H1 (cell line): ENCODE data around the gene TFF1. TPM values are rescaled to one million over a fixed set of nuclear protein-coding genes. Genes with fewer than 3 reads are reported as not detected.

ENCODE experiments used
- CTCF ChIA-PET: fragments of 300-600 bp; sonication (Branson Sonifier 250); formaldehyde crosslinking; loops from one replicate; lab custom pipeline; 2021; ENCODE audit not compliant: partially characterized antibody; lab: Charles Lee
- POLR2A ChIA-PET: fragments of 300-600 bp; sonication (Branson Sonifier 250); formaldehyde crosslinking; loops from one replicate; lab custom pipeline; 2021; ENCODE audit warnings: inconsistent platforms; ENCODE audit not compliant: partially characterized antibody; lab: Charles Lee
- DNase-seq, 2 experiments: peaks; one replicate each; pipeline versions ENCODE4 v3.0.0 to v3.0.0-alpha.2; 2010 to 2022; ENCODE audit warnings: low spot score in 2 of 2, low read depth in 1 of 2, mixed read lengths in 1 of 2
- FAIRE-seq: peaks from 2 replicates; lab custom pipeline; 2011; peaks lifted over from hg19 to GRCh38; lab: Jason Lieb, UNC
- H2AFZ ChIP-seq: 2 replicates; pipeline ENCODE4 v1.8.1; 2012; ENCODE audit warnings: low read length, inconsistent platforms
- H2AK5ac ChIP-seq: 2 replicates; pipeline ENCODE4 v1.6.1; 2013; ENCODE audit warnings: low read depth, low read length
- H2BK120ac ChIP-seq: replicated peaks from 2 replicates; pipeline ENCODE3; 2013; ENCODE audit warnings: low read depth, low read length, inconsistent platforms
- H2BK12ac ChIP-seq: 2 replicates; pipeline ENCODE4 v1.6.1; 2013; ENCODE audit warnings: low read depth, low read length
- H2BK15ac ChIP-seq: 2 replicates; pipeline ENCODE4 v1.6.1; 2013; ENCODE audit warnings: low read length
- H2BK20ac ChIP-seq: 2 replicates; pipeline ENCODE4 v1.6.1; 2013; ENCODE audit warnings: low read length
- H2BK5ac ChIP-seq: 2 replicates; pipeline ENCODE4 v1.6.1; 2013; ENCODE audit warnings: low read depth, low read length
- H3K14ac ChIP-seq: 2 replicates; pipeline ENCODE4 v1.6.1; 2013; ENCODE audit warnings: inconsistent platforms; ENCODE audit not compliant: insufficient read length
- H3K18ac ChIP-seq: 2 replicates; pipeline ENCODE4 v1.6.1; 2013; ENCODE audit warnings: low read length; ENCODE audit errors: extremely low read depth
- H3K23ac ChIP-seq: 2 replicates; pipeline ENCODE4 v1.6.1; 2013; ENCODE audit warnings: inconsistent platforms; ENCODE audit not compliant: insufficient read length
- H3K23me2 ChIP-seq: 2 replicates; pipeline ENCODE4 v1.6.1; 2013; ENCODE audit warnings: low read depth, low read length
- H3K27ac ChIP-seq: 2 replicates; pipeline ENCODE4 v1.6.1; 2011; ENCODE audit warnings: low read depth, low read length, inconsistent platforms
- H3K27me3 ChIP-seq, 4 experiments: replicated peaks in 1 of 4; 1 replicate in 1 of 4; 2 replicates in 3 of 4; pipeline versions ENCODE4 v1.6.1 to v1.8.1; 2011 to 2013; ENCODE audit warnings: low read length in 3 of 4, mild to moderate bottlenecking in 3 of 4, inconsistent platforms in 2 of 4, mixed read lengths in 2 of 4, moderate library complexity in 1 of 4; ENCODE audit not compliant: control insufficient read depth in 3 of 4, insufficient read depth in 3 of 4; ENCODE audit errors: extremely low read depth in 1 of 4
- H3K36me3 ChIP-seq, 4 experiments: 2 replicates each; pipeline versions ENCODE4 v1.6.1 to v1.8.1; 2011 to 2013; ENCODE audit warnings: mild to moderate bottlenecking in 4 of 4, low read length in 3 of 4, moderate library complexity in 2 of 4, control low read depth in 1 of 4, inconsistent platforms in 1 of 4; ENCODE audit not compliant: insufficient read depth in 4 of 4, control insufficient read depth in 2 of 4
- H3K4ac ChIP-seq: replicated peaks from 2 replicates; pipeline ENCODE3; 2013; ENCODE audit warnings: low read length, low read depth, mixed read lengths, inconsistent platforms; ENCODE audit not compliant: insufficient read length
- H3K4me1 ChIP-seq, 4 experiments: replicated peaks in 1 of 4; 1 replicate in 1 of 4; 2 replicates in 3 of 4; pipeline versions ENCODE4 v1.6.1 to v1.8.1; 2011 to 2013; ENCODE audit warnings: low read length in 3 of 4, inconsistent platforms in 2 of 4, mixed read lengths in 1 of 4; ENCODE audit not compliant: insufficient read depth in 4 of 4, control insufficient read depth in 3 of 4
- H3K4me2 ChIP-seq, 2 experiments: 2 replicates each; pipeline versions ENCODE4 v1.6.1 to v1.8.1; 2011 to 2013; ENCODE audit warnings: low read depth in 2 of 2, low read length in 2 of 2, control low read depth in 1 of 2, inconsistent platforms in 1 of 2, mild to moderate bottlenecking in 1 of 2; ENCODE audit not compliant: insufficient read depth in 1 of 2
- H3K4me3 ChIP-seq, 4 experiments: fragments of 200-600, 300-600 bp in 1 of 4; sonication (generic), shearing (Covaris generic), sonication (Bioruptor Twin) in 1 of 4; 2 replicates each; pipeline versions ENCODE4 v1.5.1 to v1.8.1; 2011 to 2016; ENCODE audit warnings: low read length in 4 of 4, low read depth in 3 of 4, control low read depth in 2 of 4, inconsistent platforms in 2 of 4, mild to moderate bottlenecking in 2 of 4, mixed read lengths in 1 of 4, moderate library complexity in 1 of 4; ENCODE audit not compliant: insufficient read depth in 2 of 4; ENCODE audit errors: extremely low read depth in 1 of 4
- H3K56ac ChIP-seq: replicated peaks from 2 replicates; pipeline ENCODE3; 2013; ENCODE audit warnings: low read depth, mild to moderate bottlenecking, mixed read lengths, low read length, inconsistent platforms; ENCODE audit not compliant: insufficient read length
- H3K79me1 ChIP-seq: 2 replicates; pipeline ENCODE4 v1.6.1; 2013; ENCODE audit warnings: low read depth, low read length, control low read depth
- H3K79me2 ChIP-seq, 2 experiments: 2 replicates each; pipeline versions ENCODE4 v1.6.1 to v1.8.1; 2012 to 2013; ENCODE audit warnings: low read length in 2 of 2, mild to moderate bottlenecking in 2 of 2, inconsistent platforms in 1 of 2; ENCODE audit not compliant: insufficient read depth in 2 of 2, control insufficient read depth in 1 of 2
- H3K9ac ChIP-seq, 4 experiments: replicated peaks in 1 of 4; 1 replicate in 1 of 4; 2 replicates in 3 of 4; pipeline versions ENCODE4 v1.6.1 to v1.8.1; 2011 to 2013; ENCODE audit warnings: low read depth in 3 of 4, low read length in 3 of 4, control low read depth in 2 of 4, mild to moderate bottlenecking in 2 of 4, moderate library complexity in 2 of 4, inconsistent platforms in 1 of 4; ENCODE audit errors: extremely low read depth in 1 of 4
- H3K9me3 ChIP-seq, 2 experiments: 2 replicates each; pipeline versions ENCODE4 v1.6.1 to v1.8.1; 2012 to 2013; ENCODE audit warnings: mild to moderate bottlenecking in 2 of 2, moderate library complexity in 2 of 2, control low read depth in 1 of 2, inconsistent platforms in 1 of 2, low read depth in 1 of 2, low read length in 1 of 2, mixed read lengths in 1 of 2; ENCODE audit not compliant: insufficient read depth in 2 of 2
- H4K20me1 ChIP-seq, 2 experiments: replicated peaks in 1 of 2; 2 replicates each; pipeline versions ENCODE3 to v1.8.1; 2011 to 2013; ENCODE audit warnings: inconsistent platforms in 2 of 2, low read length in 2 of 2, mild to moderate bottlenecking in 1 of 2; ENCODE audit not compliant: insufficient read depth in 2 of 2, control insufficient read depth in 1 of 2
- H4K5ac ChIP-seq: 2 replicates; pipeline ENCODE4 v1.6.1; 2013; ENCODE audit warnings: low read length, low read depth, mixed read lengths, inconsistent platforms; ENCODE audit not compliant: insufficient read length
- H4K8ac ChIP-seq: 2 replicates; pipeline ENCODE4 v1.8.0; 2013; ENCODE audit warnings: mild to moderate bottlenecking, moderate library complexity, low read length, inconsistent platforms; ENCODE audit not compliant: insufficient read depth; ENCODE audit errors: extremely low read depth
- H4K91ac ChIP-seq: replicated peaks from 2 replicates; pipeline ENCODE3; 2013; ENCODE audit warnings: low read length, mixed read lengths, inconsistent platforms; ENCODE audit not compliant: insufficient read length
- CBX5 ChIP-seq: fragments of 300-800, 300-1000 bp; sonication (generic); IDR thresholded peaks from 2 replicates; pipeline ENCODE4 v1.7.1; 2016; ENCODE audit warnings: antibody characterized with exemption, low read length, low read depth
- CEBPB ChIP-seq: IDR thresholded peaks from 2 replicates; pipeline ENCODE4 v1.6.1; 2012; ENCODE audit warnings: low read depth, low read length
- EZH2 ChIP-seq: fragments of 200-600 bp; sonication (generic); IDR thresholded peaks from 2 replicates; pipeline ENCODE4 v1.7.1; 2012; ENCODE audit warnings: low read depth, mild to moderate bottlenecking, moderate library complexity, low read length, inconsistent platforms; ENCODE audit not compliant: severe bottlenecking
- GTF2F1 ChIP-seq: IDR thresholded peaks from 2 replicates; pipeline ENCODE4 v1.6.1; 2012; ENCODE audit warnings: low read depth, low read length, improper control_type of control experiment, borderline replicate concordance
- POLR2A ChIP-seq, 2 experiments: IDR thresholded peaks; 1 replicate in 1 of 2; 2 replicates in 1 of 2; pipeline ENCODE4 v1.6.1; 2011; ENCODE audit warnings: low read depth in 2 of 2, low read length in 2 of 2, mild to moderate bottlenecking in 2 of 2; ENCODE audit errors: control extremely low read depth in 1 of 2
- SP4 ChIP-seq: IDR thresholded peaks from 2 replicates; pipeline ENCODE4 v1.6.1; 2012; ENCODE audit warnings: low read length, inconsistent platforms
- SUZ12 ChIP-seq: fragments of 200-600 bp; sonication (generic); IDR thresholded peaks from 2 replicates; pipeline ENCODE4 v1.6.1; 2012; ENCODE audit warnings: mild to moderate bottlenecking, inconsistent platforms, low read length, moderate library complexity, mixed read lengths
- WGBS, 2 experiments: shearing (Covaris generic) in 1 of 2; methylation state at CpG; one replicate each; pipeline versions ENCODE4 v1.1.6 to v1.1.7; 2013 to 2015; ENCODE audit warnings: low lambda C conversion rate in 2 of 2, mixed read lengths in 2 of 2, inconsistent platforms in 1 of 2, low coverage in 1 of 2, missing lambda C conversion rate in 1 of 2; ENCODE audit not compliant: insufficient replicate concordance in 2 of 2, insufficient coverage in 1 of 2, insufficient read length in 1 of 2; ENCODE audit errors: extremely low coverage in 1 of 2, missing lambda C conversion rate in 1 of 2; 5-methylcytosine and 5-hydroxymethylcytosine counted together
- polyA plus RNA-seq, 7 experiments: library from polyadenylated mRNA; depleted of rRNA in 3 of 7; stranded (reverse) in 5 of 7; unstranded in 2 of 7; fragments of >200 nt in 5 of 7; fragments of 200-250 nt in 2 of 7; gene quantifications; 1 replicate in 5 of 7; 2 replicates in 1 of 7; 4 replicates in 1 of 7; pipeline versions ENCODE4 v1.2.1 to v1.2.3, GENCODE V29; 2011 to 2013; ENCODE audit warnings: missing spikeins in 2 of 7, mixed read lengths in 2 of 7
- total RNA-seq: library from RNA; stranded (reverse); fragmentation: NEBNext Ultra II Directional; extraction: Animal tissue kit (Norgen Biotek cat#: 25700); gene quantifications from 2 replicates; pipeline ENCODE4 v1.2.1, GENCODE V29; 2021

TFF1 gene
- total and polyA plus RNA-seq, 2 of the 8 experiments (the other 6 are each of a cell fraction or from before 2014, with no cell fraction given): not detected

GRCh38 chr21:42398436-42399028 lies 32.2 kb upstream of the TFF1 start:
- H4K5ac ChIP-seq: no peak overlapping the region
- no peak overlapping the region for H4K8ac ChIP-seq
- no peak overlapping the region for H3K18ac ChIP-seq
- H2BK5ac ChIP-seq: no peak overlapping the region
- no peak overlapping the region for H2BK120ac ChIP-seq
- H3K9ac ChIP-seq: no peak overlapping the region
- no peak overlapping the region for H3K14ac ChIP-seq
- WGBS, 2 experiments: 86% methylated on average over 12 of the region's 12 CpGs; no CpG with 5 or more reads in 1 of the 2 experiments
- H2BK12ac ChIP-seq: no peak overlapping the region
- no peak for DNase-seq
- H3K23me2 ChIP-seq: no peaks in the 10 kb centered on the region
- no peaks in the 10 kb centered on the region for H3K27me3 ChIP-seq
- H3K79me1 ChIP-seq: no peaks in the 10 kb centered on the region
- no peaks in the 10 kb centered on the region for H3K79me2 ChIP-seq
- no peak overlapping the region for H2AFZ ChIP-seq
- peaks cover 3 to 7% of the 10 kb centered on the region in 2 experiments; a peak in 2 of 4 replicates for H3K9me3 ChIP-seq
- H2AK5ac ChIP-seq: no peak overlapping the region
- POLR2A ChIA-PET: no interaction called here
- H3K4me3 ChIP-seq: no peak overlapping the region
- H3K27ac ChIP-seq: no peak overlapping the region
- H3K4ac ChIP-seq: no peak overlapping the region
- H2BK15ac ChIP-seq: no peak overlapping the region
- no peak overlapping the region for H3K56ac ChIP-seq
- H3K4me1 ChIP-seq: peaks cover 0 to 4% (median 0%) of the 10 kb centered on the region in 4 experiments; a peak in 1 of 7 replicates
- H4K20me1 ChIP-seq: no peaks in the 10 kb centered on the region
- H4K91ac ChIP-seq: no peak overlapping the region
- no peak for TF ChIP-seq CEBPB
- no peak for TF ChIP-seq SP4
- TF ChIP-seq POLR2A (IDR thresholded peaks at IDR 0.05; ENCODE audit: control extremely low read depth in 1 of 2, low read depth in 2 of 2, low read length in 2 of 2): no peak
- TF ChIP-seq GTF2F1: no peak
- TF ChIP-seq CBX5: no peak
- no peak for TF ChIP-seq EZH2
- TF ChIP-seq SUZ12: no peak
- H3K4me2 ChIP-seq: no peak overlapping the region
- no peak overlapping the region for H2BK20ac ChIP-seq
- CTCF ChIA-PET: interaction anchor here (0.6 to 2.1 kb wide), 11 partner anchors 9 to 989 kb away, joined by 3 to 7 read pairs (median 3); no protein-coding TSS in a partner anchor
- FAIRE-seq: no peak
- H3K36me3 ChIP-seq: no peaks in the 10 kb centered on the region
- H3K23ac ChIP-seq: no peak overlapping the region
